ENCODE results near the gene PCDHB16. TPM values are rescaled to one million over a fixed set of nuclear protein-coding genes. Genes with fewer than 3 reads are reported as not detected.
"Not testable (repeated sequence)": the region's sequence is repeated elsewhere in the genome, so short reads cannot be mapped to it uniquely, and the experiment has no call there.

Gene PCDHB16
- total and polyA plus RNA-seq, 2 donors, result 0.14 to 0.27 TPM

GRCh38 chr5:141196363-141196762 is 14.2 kb downstream of the PCDHB16 start:
- no peak overlapping the region for H3K4me3 ChIP-seq (ENCODE audit: low read length in 2 of 2)
- peaks cover 0 to 4% of the 10 kb centered on the region in 2 donors for H3K9me3 ChIP-seq (ENCODE audit: control insufficient read depth in 2 of 2, insufficient read depth in 1 of 2, low read length in 1 of 2)
- H3K27me3 ChIP-seq (ENCODE audit: control insufficient read depth in 2 of 2, insufficient read depth in 1 of 2, low read length in 1 of 2), result peaks cover 0 to 14% of the 10 kb centered on the region in 2 donors
- no peaks in the 10 kb centered on the region for H3K36me3 ChIP-seq (ENCODE audit: control insufficient read depth in 2 of 2, insufficient read depth in 2 of 2, low read length in 1 of 2)
- H3K27ac ChIP-seq (ENCODE audit: low read depth in 1 of 2, low read length in 1 of 2), result no peak overlapping the region
- 42% methylated on average over 3 of the region's 3 CpGs for WGBS
- no peaks in the 10 kb centered on the region for H3K4me1 ChIP-seq (ENCODE audit: control insufficient read depth in 2 of 2, insufficient read depth in 2 of 2, low read length in 2 of 2)
- DNase-seq (ENCODE audit: low read depth in 6 of 9, low spot score in 9 of 9), result no peak

- no peak within 1 kb of the TSS for H3K27ac ChIP-seq (ENCODE audit: low read depth in 1 of 2, low read length in 1 of 2)
- no peaks in the 10 kb centered on the region for H3K4me1 ChIP-seq (ENCODE audit: control insufficient read depth in 2 of 2, insufficient read depth in 2 of 2, low read length in 2 of 2)
- no peak for DNase-seq (ENCODE audit: low read depth in 6 of 9, low spot score in 9 of 9)
- peaks cover 0 to 19% of the 10 kb centered on the region in 2 donors for H3K27me3 ChIP-seq (ENCODE audit: control insufficient read depth in 2 of 2, insufficient read depth in 1 of 2, low read length in 1 of 2)
- WGBS, result 43% methylated on average over 21 of the region's 21 CpGs
- no peak within 1 kb of the TSS for H3K4me3 ChIP-seq (ENCODE audit: low read length in 2 of 2)
- H3K36me3 ChIP-seq (ENCODE audit: control insufficient read depth in 2 of 2, insufficient read depth in 2 of 2, low read length in 1 of 2), result no peaks in the 10 kb centered on the region
- H3K9me3 ChIP-seq (ENCODE audit: control insufficient read depth in 2 of 2, insufficient read depth in 1 of 2, low read length in 1 of 2), result peaks cover 0 to 4% of the 10 kb centered on the region in 2 donors
Observed at GRCh38 chr5:141199359-141200235, 17.4 kb downstream of the PCDHB16 start, which contains the start of gene PCDHB11. Gene PCDHB11, plus strand, starts transcription at chr5:141199627. Its CDS starts 148 bp downstream, at chr5:141199775.

- H3K4me3 ChIP-seq (ENCODE audit: low read length in 2 of 2); H3K36me3 ChIP-seq (ENCODE audit: control insufficient read depth in 2 of 2, insufficient read depth in 2 of 2, low read length in 1 of 2); DNase-seq (ENCODE audit: low read depth in 6 of 9, low spot score in 9 of 9); H3K9me3 ChIP-seq (ENCODE audit: control insufficient read depth in 2 of 2, insufficient read depth in 1 of 2, low read length in 1 of 2); H3K27ac ChIP-seq (ENCODE audit: low read depth in 1 of 2, low read length in 1 of 2); H3K4me1 ChIP-seq (ENCODE audit: control insufficient read depth in 2 of 2, insufficient read depth in 2 of 2, low read length in 2 of 2): not testable (repeated sequence)
- peaks cover 0 to 18% of the 10 kb centered on the region in 2 donors for H3K27me3 ChIP-seq (ENCODE audit: control insufficient read depth in 2 of 2, insufficient read depth in 1 of 2, low read length in 1 of 2)
- WGBS, result 37% methylated on average over 26 of the region's 38 CpGs
Observed at GRCh38 chr5:141201126-141201525, 18.9 kb downstream of the PCDHB16 start.

GRCh38 chr5:141201646-141202045 is 19.5 kb downstream of the PCDHB16 start:
- peaks cover 0 to 18% of the 10 kb centered on the region in 2 donors for H3K27me3 ChIP-seq (ENCODE audit: control insufficient read depth in 2 of 2, insufficient read depth in 1 of 2, low read length in 1 of 2)
- WGBS, result 41% methylated on average over 28 of the region's 35 CpGs
- not testable (repeated sequence) for H3K36me3 ChIP-seq (ENCODE audit: control insufficient read depth in 2 of 2, insufficient read depth in 2 of 2, low read length in 1 of 2); DNase-seq (ENCODE audit: low read depth in 6 of 9, low spot score in 9 of 9); H3K9me3 ChIP-seq (ENCODE audit: control insufficient read depth in 2 of 2, insufficient read depth in 1 of 2, low read length in 1 of 2); H3K4me1 ChIP-seq (ENCODE audit: control insufficient read depth in 2 of 2, insufficient read depth in 2 of 2, low read length in 2 of 2); H3K4me3 ChIP-seq (ENCODE audit: low read length in 2 of 2); H3K27ac ChIP-seq (ENCODE audit: low read depth in 1 of 2, low read length in 1 of 2)

GRCh38 chr5:141208478-141208877 is 26.3 kb downstream of the PCDHB16 start, which contains the start of gene PCDHB12:
Gene PCDHB12, plus strand, starts transcription at chr5:141208719. Its CDS starts 189 bp downstream, at chr5:141208908.
- WGBS, result 20% methylated on average over 11 of the region's 11 CpGs
- no peak within 1 kb of the TSS for H3K4me3 ChIP-seq (ENCODE audit: low read length in 2 of 2)
- peaks cover 0 to 4% of the 10 kb centered on the region in 2 donors for H3K9me3 ChIP-seq (ENCODE audit: control insufficient read depth in 2 of 2, insufficient read depth in 1 of 2, low read length in 1 of 2)
- H3K36me3 ChIP-seq (ENCODE audit: control insufficient read depth in 2 of 2, insufficient read depth in 2 of 2, low read length in 1 of 2), result no peaks in the 10 kb centered on the region
- no peaks in the 10 kb centered on the region for H3K4me1 ChIP-seq (ENCODE audit: control insufficient read depth in 2 of 2, insufficient read depth in 2 of 2, low read length in 2 of 2)
- peaks cover 0 to 21% of the 10 kb centered on the region in 2 donors for H3K27me3 ChIP-seq (ENCODE audit: control insufficient read depth in 2 of 2, insufficient read depth in 1 of 2, low read length in 1 of 2)
- DNase-seq (ENCODE audit: low read depth in 6 of 9, low spot score in 9 of 9), result no peak
- no peak within 1 kb of the TSS for H3K27ac ChIP-seq (ENCODE audit: low read depth in 1 of 2, low read length in 1 of 2)

- DNase-seq (ENCODE audit: low read depth in 6 of 9, low spot score in 9 of 9); H3K36me3 ChIP-seq (ENCODE audit: control insufficient read depth in 2 of 2, insufficient read depth in 2 of 2, low read length in 1 of 2); H3K27ac ChIP-seq (ENCODE audit: low read depth in 1 of 2, low read length in 1 of 2); H3K4me3 ChIP-seq (ENCODE audit: low read length in 2 of 2); H3K4me1 ChIP-seq (ENCODE audit: control insufficient read depth in 2 of 2, insufficient read depth in 2 of 2, low read length in 2 of 2); H3K9me3 ChIP-seq (ENCODE audit: control insufficient read depth in 2 of 2, insufficient read depth in 1 of 2, low read length in 1 of 2): not testable (repeated sequence)
- 47% methylated on average over 39 of the region's 39 CpGs for WGBS
- H3K27me3 ChIP-seq (ENCODE audit: control insufficient read depth in 2 of 2, insufficient read depth in 1 of 2, low read length in 1 of 2), result peaks cover 0 to 33% of the 10 kb centered on the region in 2 donors
Observed at GRCh38 chr5:141210281-141210680, 28.1 kb downstream of the PCDHB16 start.

GRCh38 chr5:141210849-141211248 is 28.7 kb downstream of the PCDHB16 start:
- H3K9me3 ChIP-seq (ENCODE audit: control insufficient read depth in 2 of 2, insufficient read depth in 1 of 2, low read length in 1 of 2); H3K4me1 ChIP-seq (ENCODE audit: control insufficient read depth in 2 of 2, insufficient read depth in 2 of 2, low read length in 2 of 2); H3K4me3 ChIP-seq (ENCODE audit: low read length in 2 of 2); DNase-seq (ENCODE audit: low read depth in 6 of 9, low spot score in 9 of 9); H3K27ac ChIP-seq (ENCODE audit: low read depth in 1 of 2, low read length in 1 of 2); H3K36me3 ChIP-seq (ENCODE audit: control insufficient read depth in 2 of 2, insufficient read depth in 2 of 2, low read length in 1 of 2): not testable (repeated sequence)
- H3K27me3 ChIP-seq (ENCODE audit: control insufficient read depth in 2 of 2, insufficient read depth in 1 of 2, low read length in 1 of 2), result peaks cover 0 to 36% of the 10 kb centered on the region in 2 donors
- 39% methylated on average over 21 of the region's 27 CpGs for WGBS

GRCh38 chr5:141213656-141214339 is 31.6 kb downstream of the PCDHB16 start, which contains the start of gene PCDHB13:
Gene PCDHB13, plus strand, starts transcription at chr5:141213919. Its CDS starts 205 bp downstream, at chr5:141214124.
- DNase-seq (ENCODE audit: low read depth in 6 of 9, low spot score in 9 of 9); H3K36me3 ChIP-seq (ENCODE audit: control insufficient read depth in 2 of 2, insufficient read depth in 2 of 2, low read length in 1 of 2); H3K4me3 ChIP-seq (ENCODE audit: low read length in 2 of 2); H3K4me1 ChIP-seq (ENCODE audit: control insufficient read depth in 2 of 2, insufficient read depth in 2 of 2, low read length in 2 of 2); H3K27ac ChIP-seq (ENCODE audit: low read depth in 1 of 2, low read length in 1 of 2); H3K9me3 ChIP-seq (ENCODE audit: control insufficient read depth in 2 of 2, insufficient read depth in 1 of 2, low read length in 1 of 2): not testable (repeated sequence)
- H3K27me3 ChIP-seq (ENCODE audit: control insufficient read depth in 2 of 2, insufficient read depth in 1 of 2, low read length in 1 of 2), result peaks cover 0 to 42% of the 10 kb centered on the region in 2 donors
- WGBS, result 11% methylated on average over 14 of the region's 18 CpGs

GRCh38 chr5:141214583-141214982 is 32.4 kb downstream of the PCDHB16 start:
- not testable (repeated sequence) for DNase-seq (ENCODE audit: low read depth in 6 of 9, low spot score in 9 of 9); H3K9me3 ChIP-seq (ENCODE audit: control insufficient read depth in 2 of 2, insufficient read depth in 1 of 2, low read length in 1 of 2); H3K27ac ChIP-seq (ENCODE audit: low read depth in 1 of 2, low read length in 1 of 2); H3K4me3 ChIP-seq (ENCODE audit: low read length in 2 of 2); H3K4me1 ChIP-seq (ENCODE audit: control insufficient read depth in 2 of 2, insufficient read depth in 2 of 2, low read length in 2 of 2); H3K36me3 ChIP-seq (ENCODE audit: control insufficient read depth in 2 of 2, insufficient read depth in 2 of 2, low read length in 1 of 2)
- 61% methylated on average over 10 of the region's 12 CpGs for WGBS
- peaks cover 0 to 35% of the 10 kb centered on the region in 2 donors for H3K27me3 ChIP-seq (ENCODE audit: control insufficient read depth in 2 of 2, insufficient read depth in 1 of 2, low read length in 1 of 2)
